Neural crest cell (in vitro differentiated cells): ENCODE data around the gene TCEAL3. TPM values are rescaled to one million over a fixed set of nuclear protein-coding genes. Genes with fewer than 3 reads are reported as not detected.
A peak's percentile ranks its signal among the peaks of the same experiment; 100 is the strongest.
"Not testable (repeated sequence)": the region's sequence is repeated elsewhere in the genome, so short reads cannot be mapped to it uniquely, and the experiment has no call there.

Source experiments
- DNase-seq: peaks from one replicate; pipeline ENCODE4 v3.0.0; 2021; ENCODE audit warnings: low read depth, mixed read lengths, low spot score
- H3K27ac Mint-ChIP-seq: one replicate; pipeline ENCODE4 v1.8.0; 2021; ENCODE audit warnings: mild to moderate bottlenecking, mixed read lengths; ENCODE audit not compliant: unreplicated experiment
- H3K27me3 Mint-ChIP-seq: 2 replicates; pipeline ENCODE4 v1.8.0; 2021; ENCODE audit warnings: low read depth, mild to moderate bottlenecking, mixed read lengths
- H3K36me3 Mint-ChIP-seq: 2 replicates; pipeline ENCODE4 v1.8.0; 2021; ENCODE audit warnings: low read depth, mild to moderate bottlenecking, mixed read lengths
- H3K4me1 Mint-ChIP-seq: 2 replicates; pipeline ENCODE4 v1.8.0; 2021; ENCODE audit warnings: mixed read lengths
- H3K4me3 Mint-ChIP-seq: one replicate; pipeline ENCODE4 v1.8.0; 2021; ENCODE audit warnings: mild to moderate bottlenecking, mixed read lengths
- H3K9me3 Mint-ChIP-seq: 2 replicates; pipeline ENCODE4 v1.8.0; 2021; ENCODE audit warnings: mixed read lengths
- CTCF ChIP-seq: fragments of 200-600 bp; sonication (generic); conservative IDR thresholded peaks from 2 replicates; pipeline ENCODE4 v1.5.0; 2021; ENCODE audit warnings: antibody characterized with exemption, mild to moderate bottlenecking
- total RNA-seq: library from RNA; stranded (reverse); gene quantifications from 2 replicates; pipeline ENCODE4 v1.2.1, GENCODE V29; 2021

Gene TCEAL3
- total RNA-seq, 1 donor from 2014 or later = 11.1 TPM

- Mint-ChIP-seq H3K36me3 (peaks cover 6% of the 10 kb centered on the region), H3K27ac (no peak overlapping the region), H3K4me1 (peaks cover 14% of the 10 kb centered on the region), H3K9me3 (peaks cover 7% of the 10 kb centered on the region), H3K27me3 (peaks cover 3% of the 10 kb centered on the region), H3K4me3 (peak overlapping the region; percentile 93)
- TF ChIP-seq CTCF = no peak
- no peak for DNase-seq
These were observed 21.5 kb upstream of the TCEAL3 start for GRCh38 chrX:103586314-103586646.

GRCh38 chrX:103586659-103587058 lies 21.1 kb upstream of the TCEAL3 start:
- DNase-seq = no peak
- TF ChIP-seq CTCF = no peak
- Mint-ChIP-seq H3K4me3 (peak overlapping the region; percentile 93), H3K9me3 (peaks cover 7% of the 10 kb centered on the region), H3K27ac (no peak overlapping the region), H3K36me3 (peaks cover 6% of the 10 kb centered on the region), H3K4me1 (peaks cover 14% of the 10 kb centered on the region), H3K27me3 (peaks cover 2% of the 10 kb centered on the region)

GRCh38 chrX:103592295-103592694 lies 15.5 kb upstream of the TCEAL3 start:
- not testable (repeated sequence) for DNase-seq, H3K27ac Mint-ChIP-seq, H3K27me3 Mint-ChIP-seq, H3K4me1 Mint-ChIP-seq, H3K4me3 Mint-ChIP-seq, H3K9me3 Mint-ChIP-seq
- peaks cover 17% of the 10 kb centered on the region for H3K36me3 Mint-ChIP-seq

GRCh38 chrX:103595202-103595601 lies 12.6 kb upstream of the TCEAL3 start:
- H3K36me3 Mint-ChIP-seq = peaks cover 17% of the 10 kb centered on the region
- H3K4me3 Mint-ChIP-seq, H3K27me3 Mint-ChIP-seq, H3K4me1 Mint-ChIP-seq, H3K9me3 Mint-ChIP-seq, H3K27ac Mint-ChIP-seq, DNase-seq: not testable (repeated sequence)

- DNase-seq = no peak
- H3K4me1 Mint-ChIP-seq = peaks cover 5% of the 10 kb centered on the region
- H3K27me3 Mint-ChIP-seq = peaks cover 6% of the 10 kb centered on the region
- H3K27ac Mint-ChIP-seq = peak overlapping the region; percentile 50
- TF ChIP-seq CTCF = no peak
- no peaks in the 10 kb centered on the region for H3K9me3 Mint-ChIP-seq
- H3K4me3 Mint-ChIP-seq = peak overlapping the region; percentile 83
- H3K36me3 Mint-ChIP-seq = peaks cover 2% of the 10 kb centered on the region
These were observed 672 bp downstream of the TCEAL3 start for GRCh38 chrX:103608306-103608963.

- DNase-seq = no peak
- Mint-ChIP-seq H3K9me3 (no peaks in the 10 kb centered on the region), H3K4me3 (peak overlapping the region; percentile 35), H3K27ac (no peak overlapping the region), H3K4me1 (peaks cover 5% of the 10 kb centered on the region), H3K27me3 (peaks cover 6% of the 10 kb centered on the region), H3K36me3 (peaks cover 2% of the 10 kb centered on the region)
- TF ChIP-seq CTCF = no peak
These were observed 2.5 kb downstream of the TCEAL3 start for GRCh38 chrX:103610282-103610681.
